ENCODE data around the gene ADARB1. TPM values are rescaled to one million over a fixed set of nuclear protein-coding genes. Genes with fewer than 3 reads are reported as not detected.
"Not testable (repeated sequence)": the region's sequence is repeated elsewhere in the genome, so short reads cannot be mapped to it uniquely, and the experiment has no call there.

Gene ADARB1
- total RNA-seq, 1 donor from 2014 or later: 19.2 TPM

- DNase-seq (ENCODE audit: low spot score in 2 of 2): no peak
- no peak for FAIRE-seq
Measured at GRCh38 chr21:45131537-45131999, 57.2 kb downstream of the ADARB1 start.

GRCh38 chr21:45132841-45133573, 58.6 kb downstream of the ADARB1 start:
- DNase-seq (ENCODE audit: low spot score in 2 of 2): no peak
- no peak for FAIRE-seq

DNA sequence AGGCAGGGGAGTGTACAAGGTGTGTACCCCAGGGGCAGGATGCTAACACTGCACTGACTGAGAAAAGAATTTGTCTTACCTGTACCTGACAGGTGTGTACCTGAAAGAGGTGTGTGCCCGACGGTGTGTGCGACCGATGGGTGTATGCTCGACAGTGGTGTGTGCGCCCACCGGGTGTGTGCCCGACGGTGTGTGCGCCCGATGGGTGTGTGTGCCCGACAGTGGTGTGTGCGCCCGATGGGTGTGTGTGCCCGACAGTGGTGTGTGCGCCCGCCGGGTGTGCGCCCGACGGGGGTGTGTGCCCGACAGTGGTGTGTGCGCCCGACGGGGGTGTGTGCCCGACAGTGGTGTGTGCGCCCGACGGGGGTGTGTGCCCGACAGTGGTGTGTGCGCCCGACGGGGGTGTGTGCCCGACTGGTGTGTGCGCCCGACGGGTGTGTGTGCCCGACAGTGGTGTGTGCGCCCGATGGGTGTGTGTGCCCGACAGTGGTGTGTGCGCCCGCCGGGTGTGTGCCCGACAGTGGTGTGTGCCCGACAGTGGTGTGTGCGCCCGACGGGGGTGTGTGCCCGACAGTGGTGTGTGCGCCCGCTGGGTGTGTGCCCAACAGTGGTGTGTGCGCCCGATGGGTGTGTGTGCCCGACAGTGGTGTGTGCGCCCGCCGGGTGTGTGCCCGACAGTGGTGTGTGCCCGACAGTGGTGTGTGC, 59.3 kb downstream of the ADARB1 start:
- not testable (repeated sequence) for FAIRE-seq; DNase-seq (ENCODE audit: low spot score in 2 of 2)

DNA sequence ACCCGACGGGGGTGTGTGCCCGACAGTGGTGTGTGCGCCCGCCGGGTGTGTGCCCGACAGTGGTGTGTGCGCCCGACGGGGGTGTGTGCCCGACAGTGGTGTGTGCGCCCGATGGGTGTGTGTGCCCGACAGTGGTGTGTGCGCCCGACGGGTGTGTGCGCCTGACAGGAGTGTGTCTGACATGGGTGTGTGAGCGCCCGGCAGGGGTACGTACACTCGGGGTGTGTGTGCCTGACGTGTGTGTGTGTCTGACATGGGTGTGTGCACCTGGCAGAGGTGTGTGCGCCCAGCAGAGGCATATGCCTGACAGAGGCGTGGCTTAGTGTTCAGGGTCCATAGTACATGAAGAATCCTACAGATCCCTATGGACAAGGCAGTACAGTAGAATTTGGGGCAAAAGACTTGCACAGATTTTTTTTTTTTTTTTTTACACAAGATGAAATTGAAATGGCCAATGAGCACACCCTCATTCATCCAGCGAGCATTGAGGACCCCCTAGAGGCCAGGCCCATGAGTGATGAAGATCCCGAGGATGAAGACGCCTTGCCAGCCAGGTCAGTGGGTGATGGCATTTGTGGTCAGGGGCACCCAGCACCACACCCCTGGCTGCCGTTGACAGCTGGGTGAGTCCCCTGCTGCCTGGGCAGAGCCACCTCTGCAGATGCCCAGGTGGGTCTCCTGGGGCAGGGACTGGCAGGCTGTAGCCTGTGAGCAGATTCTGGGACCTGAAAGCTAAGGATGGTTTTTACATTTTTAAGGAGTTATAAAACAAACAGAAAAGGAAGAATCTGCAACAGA, 60.1 kb downstream of the ADARB1 start:
- DNase-seq (ENCODE audit: low spot score in 2 of 2) (no peak), FAIRE-seq (no peak)

DNA sequence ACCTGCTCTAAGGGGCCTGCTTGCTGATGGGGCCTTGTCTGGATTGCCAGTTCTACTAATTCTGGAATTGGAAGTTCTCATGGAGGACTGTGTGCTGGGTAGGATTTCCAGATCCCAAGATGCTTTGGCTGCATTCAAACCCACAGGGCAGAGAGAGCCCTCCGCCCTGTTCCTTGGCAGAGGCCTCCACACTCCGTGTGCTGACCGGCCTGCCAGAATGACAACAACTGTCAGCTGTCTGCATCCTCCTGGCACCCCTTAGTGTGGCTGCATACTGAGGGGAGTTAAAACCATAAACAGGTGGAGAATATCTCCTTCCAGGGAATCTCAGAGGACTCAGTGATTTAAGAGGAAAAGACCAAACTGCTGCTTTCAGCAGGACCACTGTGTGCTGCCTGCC, 60.7 kb downstream of the ADARB1 start:
- DNase-seq (ENCODE audit: low spot score in 2 of 2): no peak
- no peak for FAIRE-seq

- DNase-seq (ENCODE audit: low spot score in 2 of 2) (no peak), FAIRE-seq (no peak)
Measured at GRCh38 chr21:45135868-45136267, 61.5 kb downstream of the ADARB1 start.

DNA sequence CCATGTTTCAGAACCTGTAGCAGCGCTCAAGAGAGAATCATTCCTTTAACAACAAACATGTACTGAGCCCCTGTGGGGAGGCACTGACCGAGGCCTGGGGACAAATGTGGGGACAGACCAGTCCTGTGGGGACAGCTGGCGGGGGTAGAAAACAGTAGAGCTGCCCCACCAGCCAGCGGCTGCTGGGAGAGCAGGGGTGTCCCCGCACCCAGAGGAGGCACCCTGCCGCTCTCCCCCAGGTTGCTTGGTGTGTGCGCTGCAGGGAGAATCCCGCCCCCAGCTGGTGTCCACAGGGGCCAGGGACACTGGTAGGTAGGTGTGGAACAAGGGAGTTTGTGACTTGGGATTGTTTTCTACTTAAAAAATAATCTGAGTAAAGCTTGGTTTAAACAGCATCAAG, 62.1 kb downstream of the ADARB1 start:
- FAIRE-seq: no peak
- no peak for DNase-seq (ENCODE audit: low spot score in 2 of 2)

DNA sequence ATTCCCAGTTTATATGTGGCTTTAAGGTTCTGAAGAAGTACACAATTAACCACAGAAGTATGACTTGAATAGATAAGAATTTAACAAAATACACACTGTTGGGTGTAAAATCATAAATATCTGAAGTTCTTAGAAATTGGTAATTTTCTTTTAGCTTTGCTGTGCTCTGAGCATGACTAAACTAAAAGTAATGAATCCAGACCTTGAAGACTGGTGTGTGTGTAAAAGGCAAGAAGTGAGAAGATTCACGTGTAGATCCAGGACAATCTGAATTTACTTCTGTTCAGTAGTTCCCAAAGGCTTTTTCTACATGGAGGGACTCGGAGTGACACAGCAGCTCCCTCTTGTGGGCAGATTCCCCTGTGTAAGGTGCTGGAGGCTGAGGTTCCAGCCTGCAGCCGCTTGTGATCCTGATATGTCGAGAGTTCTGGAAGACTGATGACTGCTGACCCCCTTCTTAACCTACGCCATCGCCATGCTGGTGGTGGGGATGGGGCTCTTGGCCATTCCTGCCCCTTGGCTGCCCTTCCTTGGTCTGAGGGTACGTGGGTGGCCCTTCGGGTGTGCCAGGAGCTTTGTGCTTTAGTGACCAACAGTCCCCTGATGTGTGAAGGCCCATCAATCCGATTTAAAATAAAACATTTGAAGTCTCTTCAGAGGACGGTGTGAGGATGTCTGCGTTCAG, 62.7 kb downstream of the ADARB1 start:
- FAIRE-seq: no peak
- peak; percentile 79 to 85 for DNase-seq (ENCODE audit: low spot score in 2 of 2)

- DNase-seq (ENCODE audit: low spot score in 2 of 2) (no peak), FAIRE-seq (no peak)
Measured at GRCh38 chr21:45137612-45137937, 63.2 kb downstream of the ADARB1 start.

DNA sequence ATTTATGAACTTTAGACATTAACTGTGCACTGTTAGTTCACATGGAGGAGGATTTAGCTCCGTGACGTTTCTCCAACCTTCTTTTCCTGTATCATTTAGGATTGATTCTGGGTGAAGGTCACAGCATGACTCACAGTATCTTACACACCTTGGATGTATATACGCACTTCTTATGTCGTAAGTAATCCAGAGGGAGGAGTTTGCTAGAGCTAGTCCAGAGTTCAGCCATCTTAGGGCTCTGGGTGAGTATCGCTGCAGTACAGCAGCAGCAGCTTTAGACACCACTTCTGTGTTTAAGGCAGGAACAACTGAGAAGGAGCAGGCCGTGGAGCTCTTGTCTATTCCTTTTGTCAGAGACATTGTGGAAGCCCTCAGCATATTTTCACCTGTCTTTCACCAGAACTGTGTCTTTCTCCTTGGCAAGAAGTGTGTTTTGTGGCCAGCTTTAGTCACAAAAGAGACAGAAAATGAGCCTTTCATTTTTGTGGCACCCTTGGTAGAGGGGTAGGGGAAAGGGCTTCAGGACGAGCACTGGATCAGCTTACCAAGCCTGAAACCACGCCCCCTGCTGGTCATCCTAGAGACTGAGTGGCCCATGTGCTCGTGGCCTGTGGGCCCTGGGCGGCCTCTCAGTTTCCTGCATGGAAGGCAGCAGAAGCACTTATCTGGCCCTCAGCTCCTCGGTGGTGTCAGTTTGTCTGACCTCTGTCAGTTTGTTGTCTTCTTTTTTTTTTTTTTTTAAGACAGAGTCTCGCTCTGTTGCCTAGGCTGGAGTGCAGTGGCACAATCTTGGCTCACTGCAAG, 64.0 kb downstream of the ADARB1 start:
- DNase-seq (ENCODE audit: low spot score in 2 of 2): peak; percentile 44
- FAIRE-seq: no peak

DNA sequence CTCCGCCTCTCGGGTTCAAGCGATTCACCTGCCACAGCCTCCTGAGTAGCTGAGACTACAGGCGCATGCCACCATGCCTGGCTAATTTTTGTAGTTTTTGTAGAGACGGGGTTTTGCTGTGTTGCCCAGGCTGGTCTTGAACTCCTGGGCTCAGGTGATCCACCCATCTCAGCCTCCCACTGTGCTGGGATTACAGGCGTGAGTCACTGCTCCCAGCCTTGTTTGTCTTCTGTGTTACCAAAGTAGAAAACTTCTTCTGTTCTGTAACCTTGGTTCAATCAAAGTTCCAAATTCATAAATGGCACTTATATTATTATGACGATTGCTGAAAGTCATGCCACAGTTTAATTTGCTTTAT, 64.6 kb downstream of the ADARB1 start:
- FAIRE-seq; DNase-seq (ENCODE audit: low spot score in 2 of 2): not testable (repeated sequence)

DNA sequence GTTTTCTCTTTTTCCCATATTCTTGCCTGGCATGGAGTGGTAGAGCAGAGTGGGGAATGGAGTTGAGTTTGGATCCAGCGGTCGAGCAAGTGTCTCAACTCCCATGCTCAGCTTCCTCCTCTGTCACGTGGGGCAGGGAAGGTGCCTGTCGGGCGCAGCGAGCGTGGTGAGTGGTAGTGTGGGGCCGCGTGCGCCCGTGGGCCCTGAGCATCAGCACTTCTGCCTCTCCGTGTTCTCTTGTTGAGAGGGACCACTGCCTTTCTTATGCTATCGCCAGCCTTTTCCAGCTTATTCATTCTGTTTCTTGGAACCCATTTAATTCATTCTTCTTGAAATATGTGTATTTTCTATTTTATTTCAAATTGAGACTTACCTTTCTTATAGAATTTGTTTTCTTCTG, 65.1 kb downstream of the ADARB1 start:
- DNase-seq (ENCODE audit: low spot score in 2 of 2) (no peak), FAIRE-seq (no peak)

GRCh38 chr21:45140346-45140940, 66.1 kb downstream of the ADARB1 start:
- DNase-seq (ENCODE audit: low spot score in 2 of 2) (peak; percentile 65 to 76), FAIRE-seq (no peak)

- not testable (repeated sequence) for FAIRE-seq; DNase-seq (ENCODE audit: low spot score in 2 of 2)
Measured at GRCh38 chr21:45140944-45141343, 66.6 kb downstream of the ADARB1 start.

GRCh38 chr21:45141507-45141906, 67.1 kb downstream of the ADARB1 start:
- DNase-seq (ENCODE audit: low spot score in 2 of 2): no peak
- FAIRE-seq: no peak

DNA sequence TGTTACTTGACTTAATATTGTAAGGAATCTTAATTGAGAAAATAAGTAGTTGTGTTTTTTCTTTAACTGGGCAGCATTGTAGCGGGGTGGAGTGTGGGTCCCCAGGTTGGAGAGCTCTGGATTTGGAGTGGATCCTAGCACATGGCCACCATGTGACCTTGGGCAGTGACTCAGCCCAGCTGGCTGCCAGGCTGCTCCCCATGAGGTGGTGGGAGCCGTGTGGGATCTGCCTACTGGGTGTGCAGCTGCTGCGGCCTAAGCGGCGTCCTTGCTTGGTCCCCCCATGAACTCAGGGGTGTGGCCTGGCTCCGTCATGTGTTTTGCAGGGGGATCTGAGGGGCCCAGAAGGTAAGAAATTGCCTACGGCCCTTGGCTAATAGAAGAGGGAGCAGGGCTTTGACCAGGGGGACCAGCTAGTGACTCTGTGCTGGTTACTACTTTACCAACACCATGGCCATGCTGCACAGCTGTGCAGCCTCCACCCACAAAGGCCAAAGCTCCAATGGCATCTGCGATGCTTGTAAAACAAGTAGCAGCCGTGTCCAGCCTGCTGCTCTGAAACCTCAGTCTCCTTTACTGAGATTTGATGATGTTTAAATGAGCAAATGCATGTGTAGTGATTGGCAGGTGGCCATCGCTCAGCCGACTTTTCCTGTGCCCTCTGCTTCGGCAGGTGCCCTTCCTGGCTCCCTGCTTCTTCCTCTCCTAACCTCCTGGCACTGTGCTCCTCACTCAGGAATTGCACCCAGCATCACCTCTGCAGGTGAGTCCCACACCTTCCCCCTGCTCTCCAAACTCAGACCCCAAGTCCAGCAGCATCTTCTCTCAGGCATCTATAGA, 68.3 kb downstream of the ADARB1 start:
- no peak for FAIRE-seq
- no peak for DNase-seq (ENCODE audit: low spot score in 2 of 2)

GRCh38 chr21:45143855-45144254, 69.5 kb downstream of the ADARB1 start:
- no peak for FAIRE-seq
- no peak for DNase-seq (ENCODE audit: low spot score in 2 of 2)

DNA sequence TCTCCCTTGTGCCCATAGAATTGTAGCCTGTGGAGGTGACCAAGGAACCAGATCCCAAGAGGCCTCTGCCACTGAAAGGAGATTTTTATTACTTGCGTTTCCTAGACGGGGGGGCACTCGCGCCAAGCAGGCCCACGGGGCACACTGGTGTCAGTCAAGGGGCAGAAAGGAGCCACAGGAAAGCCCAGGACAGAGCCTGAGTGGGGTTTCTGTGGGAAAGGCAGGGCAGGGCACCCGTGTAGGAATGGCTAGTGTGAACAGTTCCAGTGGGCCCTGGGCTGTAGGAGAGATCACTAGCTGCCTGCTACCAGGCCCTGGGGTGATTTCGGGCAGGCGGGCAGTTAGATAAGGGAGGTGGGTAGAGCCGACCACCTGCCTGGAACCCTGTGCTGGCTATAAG, 70.8 kb downstream of the ADARB1 start:
- FAIRE-seq: no peak
- no peak for DNase-seq (ENCODE audit: low spot score in 2 of 2)

GRCh38 chr21:45145846-45146245, 71.5 kb downstream of the ADARB1 start:
- not testable (repeated sequence) for DNase-seq (ENCODE audit: low spot score in 2 of 2); FAIRE-seq

Data from frontal cortex (tissue), 4 donors.